ENCODE results near the gene CCDC106.

The CCDC106 gene

GRCh38 chr19:55676383-55676782 is 28.4 kb downstream of the CCDC106 start:
- peaks cover 68% of the 10 kb centered on the region for H3K79me2 ChIP-seq (ENCODE audit: insufficient read depth, low read length)
- peaks cover 4% of the 10 kb centered on the region for H3K4me1 ChIP-seq (ENCODE audit: insufficient read depth, low read length, poor library complexity, severe bottlenecking)
- peaks cover 5% of the 10 kb centered on the region; the same call in 1 of the 2 replicates for H3F3A ChIP-seq (ENCODE audit: low read depth)
- no peaks in the 10 kb centered on the region for H3K9me3 ChIP-seq (ENCODE audit: insufficient read depth, low read depth, low read length)
- H3K36me3 ChIP-seq (ENCODE audit: insufficient read depth, low read length): peaks cover 86% of the 10 kb centered on the region
- H3K9ac ChIP-seq (ENCODE audit: low read depth, low read length, poor library complexity, severe bottlenecking): peak overlapping the region; percentile 80
- H3K9me2 ChIP-seq (replicated peaks; ENCODE audit: low read depth, low read length): no peaks in the 10 kb centered on the region
- H3K4me2 ChIP-seq (ENCODE audit: low read depth, low read length, poor library complexity, severe bottlenecking): peak overlapping the region; percentile 74
- TF ChIP-seq, protein P1, sequence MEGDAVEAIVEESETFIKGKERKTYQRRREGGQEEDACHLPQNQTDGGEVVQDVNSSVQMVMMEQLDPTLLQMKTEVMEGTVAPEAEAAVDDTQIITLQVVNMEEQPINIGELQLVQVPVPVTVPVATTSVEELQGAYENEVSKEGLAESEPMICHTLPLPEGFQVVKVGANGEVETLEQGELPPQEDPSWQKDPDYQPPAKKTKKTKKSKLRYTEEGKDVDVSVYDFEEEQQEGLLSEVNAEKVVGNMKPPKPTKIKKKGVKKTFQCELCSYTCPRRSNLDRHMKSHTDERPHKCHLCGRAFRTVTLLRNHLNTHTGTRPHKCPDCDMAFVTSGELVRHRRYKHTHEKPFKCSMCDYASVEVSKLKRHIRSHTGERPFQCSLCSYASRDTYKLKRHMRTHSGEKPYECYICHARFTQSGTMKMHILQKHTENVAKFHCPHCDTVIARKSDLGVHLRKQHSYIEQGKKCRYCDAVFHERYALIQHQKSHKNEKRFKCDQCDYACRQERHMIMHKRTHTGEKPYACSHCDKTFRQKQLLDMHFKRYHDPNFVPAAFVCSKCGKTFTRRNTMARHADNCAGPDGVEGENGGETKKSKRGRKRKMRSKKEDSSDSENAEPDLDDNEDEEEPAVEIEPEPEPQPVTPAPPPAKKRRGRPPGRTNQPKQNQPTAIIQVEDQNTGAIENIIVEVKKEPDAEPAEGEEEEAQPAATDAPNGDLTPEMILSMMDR (conservative IDR thresholded peaks at IDR 0.05; ENCODE audit: low read length): no peak
- no peak for TF ChIP-seq EZH2phosphoT487 (IDR thresholded peaks at IDR 0.05; ENCODE audit: borderline replicate concordance)
- peak overlapping the region; percentile 76 for H3K4me3 ChIP-seq (ENCODE audit: low read length, poor library complexity, severe bottlenecking)
- no peaks in the 10 kb centered on the region for H3K27me3 ChIP-seq (ENCODE audit: insufficient read depth, low read length, poor library complexity, severe bottlenecking)
- H2AFZ ChIP-seq (ENCODE audit: low read length): no peak overlapping the region
- peaks cover 66% of the 10 kb centered on the region for H4K20me1 ChIP-seq (ENCODE audit: insufficient read depth, low read length, poor library complexity, severe bottlenecking)

- H3F3A ChIP-seq (ENCODE audit: low read depth): peaks cover 5% of the 10 kb centered on the region; the same call in 1 of the 2 replicates
- H3K9me3 ChIP-seq (ENCODE audit: insufficient read depth, low read depth, low read length): no peaks in the 10 kb centered on the region
- peak overlapping the region; percentile 80 for H3K9ac ChIP-seq (ENCODE audit: low read depth, low read length, poor library complexity, severe bottlenecking)
- H3K4me3 ChIP-seq (ENCODE audit: low read length, poor library complexity, severe bottlenecking): peak overlapping the region; percentile 12
- no peaks in the 10 kb centered on the region for H3K9me2 ChIP-seq (replicated peaks; ENCODE audit: low read depth, low read length)
- no peak overlapping the region for H2AFZ ChIP-seq (ENCODE audit: low read length)
- TF ChIP-seq EZH2phosphoT487 (IDR thresholded peaks at IDR 0.05; ENCODE audit: borderline replicate concordance): no peak
- TF ChIP-seq, protein P1 (conservative IDR thresholded peaks at IDR 0.05; ENCODE audit: low read length): no peak
- H3K79me2 ChIP-seq (ENCODE audit: insufficient read depth, low read length): peaks cover 62% of the 10 kb centered on the region
- no peaks in the 10 kb centered on the region for H3K27me3 ChIP-seq (ENCODE audit: insufficient read depth, low read length, poor library complexity, severe bottlenecking)
- peak overlapping the region; percentile 74 for H3K4me2 ChIP-seq (ENCODE audit: low read depth, low read length, poor library complexity, severe bottlenecking)
- peaks cover 60% of the 10 kb centered on the region for H4K20me1 ChIP-seq (ENCODE audit: insufficient read depth, low read length, poor library complexity, severe bottlenecking)
- peaks cover 4% of the 10 kb centered on the region for H3K4me1 ChIP-seq (ENCODE audit: insufficient read depth, low read length, poor library complexity, severe bottlenecking)
- peaks cover 87% of the 10 kb centered on the region for H3K36me3 ChIP-seq (ENCODE audit: insufficient read depth, low read length)
Measured at GRCh38 chr19:55676889-55677505, 29.0 kb downstream of the CCDC106 start.

DNA sequence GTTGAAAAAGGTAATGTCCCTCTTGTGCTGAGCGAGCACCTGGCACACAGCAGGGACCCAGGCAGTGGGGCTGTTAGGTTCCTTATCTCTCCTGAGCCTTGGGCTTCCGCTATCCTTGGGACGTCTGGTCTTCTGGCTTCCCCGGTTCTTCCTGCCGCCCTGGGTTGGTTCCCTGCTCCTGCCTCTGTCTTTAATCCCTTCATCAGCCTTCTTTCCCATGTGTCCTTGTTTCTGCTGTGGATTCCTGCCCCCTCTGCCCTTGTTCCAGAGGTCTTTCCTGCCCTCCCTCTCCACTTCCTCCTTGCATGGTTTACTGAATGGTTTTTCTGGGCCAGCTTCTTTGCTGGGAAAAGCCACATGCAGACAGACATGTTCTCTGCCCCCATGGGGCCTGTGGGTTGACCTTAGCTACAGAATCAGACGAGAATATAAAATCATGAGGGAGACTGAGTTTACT is 29.6 kb downstream of the CCDC106 start:
- peaks cover 4% of the 10 kb centered on the region for H3K4me1 ChIP-seq (ENCODE audit: insufficient read depth, low read length, poor library complexity, severe bottlenecking)
- H3K9me3 ChIP-seq (ENCODE audit: insufficient read depth, low read depth, low read length): no peaks in the 10 kb centered on the region
- no peaks in the 10 kb centered on the region for H3K27me3 ChIP-seq (ENCODE audit: insufficient read depth, low read length, poor library complexity, severe bottlenecking)
- no peak overlapping the region for H3K9ac ChIP-seq (ENCODE audit: low read depth, low read length, poor library complexity, severe bottlenecking)
- TF ChIP-seq, protein P1 (conservative IDR thresholded peaks at IDR 0.05; ENCODE audit: low read length): no peak
- no peak for TF ChIP-seq EZH2phosphoT487 (IDR thresholded peaks at IDR 0.05; ENCODE audit: borderline replicate concordance)
- peaks cover 5% of the 10 kb centered on the region; the same call in 1 of the 2 replicates for H3F3A ChIP-seq (ENCODE audit: low read depth)
- no peaks in the 10 kb centered on the region for H3K9me2 ChIP-seq (replicated peaks; ENCODE audit: low read depth, low read length)
- H3K4me3 ChIP-seq (ENCODE audit: low read length, poor library complexity, severe bottlenecking): no peak overlapping the region
- peaks cover 54% of the 10 kb centered on the region for H4K20me1 ChIP-seq (ENCODE audit: insufficient read depth, low read length, poor library complexity, severe bottlenecking)
- H3K4me2 ChIP-seq (ENCODE audit: low read depth, low read length, poor library complexity, severe bottlenecking): no peak overlapping the region
- peaks cover 56% of the 10 kb centered on the region for H3K79me2 ChIP-seq (ENCODE audit: insufficient read depth, low read length)
- no peak overlapping the region for H2AFZ ChIP-seq (ENCODE audit: low read length)
- peaks cover 81% of the 10 kb centered on the region for H3K36me3 ChIP-seq (ENCODE audit: insufficient read depth, low read length)

All from Loucy (cell line).